Activated naive CD4-positive, alpha-beta T cell treated with anti-CD3 and anti-CD28 coated beads, Interleukin-2, amount 50 U/mL, for 72 hours (primary cell): ENCODE data around the gene XRCC2. TPM values are rescaled to one million over a fixed set of nuclear protein-coding genes. Genes with fewer than 3 reads are reported as not detected.
"Not testable (repeated sequence)": the region's sequence is repeated elsewhere in the genome, so short reads cannot be mapped to it uniquely, and the experiment has no call there.

Experiments used
- ATAC-seq, 2 donors: fragments of 150-1000 bp; cut with Tn5 transposase; 2 replicates each; pipeline ENCODE4 v1.10.0; 2021; ENCODE audit warnings: mild to moderate bottlenecking in 2 of 2, moderate library complexity in 2 of 2
- DNase-seq, 2 donors: peaks; one replicate each; pipeline ENCODE4 v3.0.0; 2021 to 2022; ENCODE audit warnings: low spot score in 2 of 2
- H3K27ac Mint-ChIP-seq, 2 donors: one replicate each; pipeline ENCODE4 v1.8.0; 2022; ENCODE audit warnings: mild to moderate bottlenecking in 2 of 2, mixed read lengths in 2 of 2
- H3K36me3 Mint-ChIP-seq, 2 donors: one replicate each; pipeline ENCODE4 v1.8.0; 2022; ENCODE audit warnings: mixed read lengths in 2 of 2
- H3K9me3 Mint-ChIP-seq, 2 donors: one replicate each; pipeline ENCODE4 v1.8.0; 2022; ENCODE audit warnings: mixed read lengths in 2 of 2
- total RNA-seq, 2 donors: library from RNA; stranded (reverse); gene quantifications; one replicate each; pipeline ENCODE4 v1.2.3, GENCODE V29; 2022

XRCC2 gene
- total RNA-seq, 2 donors from 2014 or later = 11.5 to 26.2 TPM

DNA sequence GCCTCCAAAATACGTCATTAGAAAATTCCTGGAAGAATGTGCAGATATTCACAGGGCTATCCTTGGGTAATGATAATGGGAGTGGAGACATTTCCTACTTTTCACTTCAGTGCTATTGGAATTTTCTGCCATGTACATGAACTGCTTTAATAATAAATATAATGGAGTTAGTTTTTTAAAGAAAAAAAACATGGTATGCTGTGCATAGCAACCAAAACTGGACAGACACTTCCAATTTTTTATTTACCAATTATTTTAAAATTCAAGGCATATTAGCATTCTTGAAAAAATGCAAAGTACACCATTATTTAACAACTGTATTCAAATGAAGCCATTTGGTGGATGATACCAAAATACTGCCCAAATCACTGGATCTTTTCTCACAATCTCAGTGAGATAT is 3.3 kb downstream of the XRCC2 start:
- ATAC-seq (no peak), DNase-seq (no peak)
- H3K27ac Mint-ChIP-seq = no peak overlapping the region
- H3K36me3 Mint-ChIP-seq = peaks cover 19 to 28% of the 10 kb centered on the region in 2 donors
- H3K9me3 Mint-ChIP-seq = no peaks in the 10 kb centered on the region

DNA sequence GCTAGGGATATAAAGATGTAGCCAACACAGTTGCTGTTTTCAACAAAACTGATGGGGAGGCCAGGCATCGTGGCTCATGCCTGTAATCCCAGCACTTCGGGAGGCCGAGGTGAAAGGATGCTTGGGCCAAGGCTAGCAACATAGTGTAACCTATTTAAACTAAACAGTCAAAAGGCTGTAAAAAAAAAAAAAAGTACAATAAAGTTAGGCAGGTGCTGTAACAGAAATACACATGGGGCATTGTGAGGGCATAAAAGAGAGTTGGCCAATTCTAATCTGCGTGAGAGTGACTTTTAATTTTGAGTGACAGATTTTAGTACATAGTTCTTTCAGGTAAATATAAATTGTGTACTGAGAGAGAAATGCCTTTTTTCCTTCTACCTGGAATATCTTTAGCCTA is 6.2 kb downstream of the XRCC2 start:
- Mint-ChIP-seq H3K27ac (no peak overlapping the region), H3K36me3 (peaks cover 6 to 19% of the 10 kb centered on the region in 2 donors)
- no peak for DNase-seq

DNA sequence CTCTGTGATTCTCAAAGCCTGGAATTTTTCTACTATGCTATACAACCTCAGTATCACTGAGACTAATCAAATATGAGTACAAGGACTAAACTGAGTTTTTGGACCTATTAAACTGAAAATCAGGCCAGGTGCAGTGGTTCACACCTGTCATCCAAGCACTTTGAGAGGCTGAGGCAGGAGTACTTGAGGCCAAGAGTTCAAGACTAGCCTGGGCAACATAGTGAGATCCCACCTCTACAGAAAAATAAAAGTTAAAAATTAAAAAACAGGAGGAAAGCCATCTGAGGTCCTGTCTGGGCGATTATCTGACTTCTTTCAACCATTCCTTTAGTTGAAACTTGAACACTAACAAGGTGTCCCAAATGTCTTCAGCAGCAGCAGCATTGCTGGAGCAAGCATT is 7.0 kb downstream of the XRCC2 start:
- no peak for DNase-seq
- Mint-ChIP-seq H3K27ac (no peak overlapping the region), H3K36me3 (peaks cover 8 to 24% of the 10 kb centered on the region in 2 donors), H3K9me3 (no peaks in the 10 kb centered on the region)
- no peak for ATAC-seq

More for the DNA sequence above, 6.2 kb downstream of the XRCC2 start:
- no peak for ATAC-seq
- H3K9me3 Mint-ChIP-seq = no peaks in the 10 kb centered on the region

DNA sequence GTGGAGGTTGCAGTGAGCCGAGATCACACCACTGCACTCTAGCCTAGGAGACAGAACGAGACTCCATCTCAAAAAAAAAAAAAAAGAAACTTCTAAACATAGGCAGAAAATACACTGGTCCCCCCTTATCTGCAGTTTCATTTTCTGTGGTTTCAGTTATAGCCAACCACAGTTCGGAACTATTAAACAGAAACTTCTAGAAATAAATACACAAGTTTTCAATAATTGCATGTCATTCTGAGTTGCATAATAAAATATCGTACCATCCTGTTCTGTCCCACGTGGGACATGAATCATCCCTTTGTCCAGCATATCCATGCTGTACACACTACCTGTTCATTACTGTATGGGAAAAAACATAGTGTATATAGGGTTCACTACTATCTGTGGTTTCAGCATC is 8.0 kb downstream of the XRCC2 start:
- no peak for ATAC-seq
- no peak for DNase-seq
- no peak overlapping the region for H3K27ac Mint-ChIP-seq

DNA sequence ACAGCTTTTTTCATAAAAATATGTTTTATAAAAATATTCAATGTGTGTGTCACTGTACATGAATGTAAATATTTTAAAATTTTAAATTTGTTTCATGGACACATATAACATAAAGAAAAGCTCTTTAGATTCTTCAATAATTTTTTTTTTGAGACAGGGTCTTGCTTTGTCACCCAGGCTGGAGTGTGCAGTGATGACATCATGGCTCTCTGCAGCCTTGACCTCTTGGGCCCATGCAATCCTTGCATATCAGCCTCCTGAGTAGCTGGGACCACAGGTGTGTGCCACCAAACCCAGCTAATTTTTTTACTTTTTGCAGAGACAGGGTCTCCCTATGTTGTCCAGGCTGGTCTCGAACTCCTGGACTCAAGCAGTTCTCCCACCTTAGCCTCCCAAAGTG is 9.9 kb downstream of the XRCC2 start:
- H3K27ac Mint-ChIP-seq = no peak overlapping the region
- H3K36me3 Mint-ChIP-seq = peaks cover 8 to 17% of the 10 kb centered on the region in 2 donors
- ATAC-seq (no peak), DNase-seq (no peak)
- no peaks in the 10 kb centered on the region for H3K9me3 Mint-ChIP-seq

More for the DNA sequence above, 8.0 kb downstream of the XRCC2 start:
- Mint-ChIP-seq H3K9me3 (no peaks in the 10 kb centered on the region), H3K36me3 (peaks cover 8 to 24% of the 10 kb centered on the region in 2 donors)

DNA sequence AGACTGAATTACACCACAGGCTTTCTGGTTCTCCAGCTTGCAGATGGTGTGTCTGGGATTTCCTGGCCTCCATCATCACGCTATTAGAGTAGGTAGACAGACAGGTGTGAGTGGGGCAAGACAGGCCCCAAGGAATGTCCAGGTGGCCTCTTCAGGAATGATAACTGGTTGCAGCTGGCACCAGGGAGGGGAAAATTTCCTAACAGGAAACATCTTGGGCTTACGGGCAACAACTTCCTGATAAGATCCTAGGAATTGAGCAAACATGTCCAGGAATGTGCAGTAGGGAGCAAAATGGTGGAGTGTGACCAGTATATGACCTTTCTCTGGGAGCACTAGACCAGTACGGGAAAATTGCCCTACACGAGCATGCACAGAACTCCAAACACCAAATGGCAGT is 11.3 kb downstream of the XRCC2 start:
- ATAC-seq (no peak), DNase-seq (no peak)
- H3K27ac Mint-ChIP-seq = no peak overlapping the region
- no peaks in the 10 kb centered on the region for H3K9me3 Mint-ChIP-seq
- peaks cover 14 to 24% of the 10 kb centered on the region in 2 donors for H3K36me3 Mint-ChIP-seq

DNA sequence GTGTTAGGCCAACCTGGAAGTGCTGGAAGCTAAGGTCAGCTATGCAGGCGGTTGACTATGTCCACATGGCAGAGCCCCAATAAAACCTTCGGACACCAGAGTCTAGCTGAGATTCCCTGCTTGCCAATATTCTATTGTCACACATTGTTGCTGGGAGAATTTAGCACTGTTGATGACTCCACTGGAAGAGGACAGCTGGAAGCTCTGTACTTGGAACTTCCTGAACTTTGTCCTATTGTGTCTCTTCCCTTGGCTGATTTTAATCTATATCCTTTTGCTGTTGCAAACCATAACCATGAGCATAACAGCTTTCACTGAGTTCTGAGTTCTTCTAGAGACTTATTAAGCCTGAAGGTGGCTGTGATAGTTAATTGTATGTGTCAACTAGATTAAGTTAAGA is 12.0 kb downstream of the XRCC2 start:
- no peak for DNase-seq
- Mint-ChIP-seq H3K36me3 (peaks cover 21 to 31% of the 10 kb centered on the region in 2 donors), H3K27ac (no peak overlapping the region), H3K9me3 (no peaks in the 10 kb centered on the region)
- ATAC-seq = no peak

DNA sequence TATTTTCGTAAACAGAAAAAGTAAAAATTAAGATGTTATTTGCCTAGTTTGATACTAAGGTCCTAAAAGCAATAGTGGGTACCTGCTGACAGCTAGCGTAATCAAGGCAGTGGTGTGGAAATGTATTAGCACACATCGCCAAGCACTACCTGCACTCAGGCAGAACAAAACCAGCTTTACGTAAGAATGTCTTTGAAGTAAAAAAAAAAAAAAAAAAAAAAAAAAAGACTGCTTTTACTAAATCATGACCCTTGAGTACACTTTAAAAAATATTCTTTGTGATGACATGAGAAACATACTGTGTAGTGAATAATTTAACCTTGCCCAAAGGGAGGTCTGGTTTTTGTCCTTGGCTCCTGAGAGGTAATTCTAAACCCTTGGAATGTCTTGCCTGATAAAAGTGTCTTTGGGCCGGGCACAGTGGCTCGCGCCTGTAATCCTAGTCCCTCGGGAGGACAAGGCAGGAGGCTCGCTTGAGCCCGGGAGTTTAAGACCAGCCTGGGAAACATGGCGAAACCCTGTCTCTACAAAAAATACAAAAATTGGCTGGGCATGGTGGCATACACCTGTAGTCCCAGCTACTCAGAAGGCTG is 12.7 kb downstream of the XRCC2 start:
- no peak for DNase-seq
- Mint-ChIP-seq H3K27ac (no peak overlapping the region), H3K36me3 (peaks cover 25 to 36% of the 10 kb centered on the region in 2 donors), H3K9me3 (no peaks in the 10 kb centered on the region)
- no peak for ATAC-seq

DNA sequence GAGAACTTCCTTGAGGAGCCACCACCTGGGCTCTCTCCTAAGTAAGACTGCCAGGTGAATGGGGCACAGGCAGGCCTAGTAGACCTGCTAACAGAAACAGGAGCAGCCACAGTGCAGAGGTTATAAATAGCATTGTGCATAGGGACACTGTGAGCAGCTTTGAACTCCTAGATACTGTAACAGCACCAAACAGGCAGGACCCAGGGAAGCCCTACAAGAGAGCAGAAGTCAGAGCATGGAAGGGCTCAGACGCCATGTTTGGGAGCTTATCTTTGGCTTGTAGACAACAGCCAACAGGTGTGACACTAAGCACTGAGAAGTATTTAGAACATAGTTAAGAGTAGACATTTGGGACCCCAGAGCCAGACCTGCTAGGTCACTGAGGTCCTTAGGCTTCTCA is 14.5 kb downstream of the XRCC2 start:
- ATAC-seq = no peak
- no peak for DNase-seq
- no peaks in the 10 kb centered on the region for H3K9me3 Mint-ChIP-seq
- peaks cover 22 to 36% of the 10 kb centered on the region in 2 donors for H3K36me3 Mint-ChIP-seq
- H3K27ac Mint-ChIP-seq = peak overlapping the region in 1 of 2 donors; percentile 70

DNA sequence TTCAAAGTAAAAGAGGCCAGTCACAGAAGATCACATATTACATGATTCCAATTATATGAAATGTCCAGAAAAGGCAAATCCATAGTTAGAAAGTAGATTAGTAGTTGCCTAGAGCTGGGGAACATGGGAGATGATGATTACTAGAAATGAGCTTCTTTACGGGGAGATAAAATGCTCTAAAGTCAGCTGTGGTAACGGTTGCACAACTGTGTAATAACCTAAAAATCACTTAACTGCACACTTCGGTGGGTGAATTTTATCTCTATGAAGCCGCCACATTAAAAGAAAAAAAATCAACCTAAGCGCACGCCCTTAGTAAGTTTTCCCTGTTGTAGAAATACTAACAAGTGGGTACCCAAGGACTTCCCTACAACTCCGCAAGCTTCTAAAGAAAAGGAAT is 15.9 kb downstream of the XRCC2 start:
- DNase-seq (no peak), ATAC-seq (no peak)
- Mint-ChIP-seq H3K36me3 (peaks cover 22 to 38% of the 10 kb centered on the region in 2 donors), H3K9me3 (no peaks in the 10 kb centered on the region), H3K27ac (no peak overlapping the region)

DNA sequence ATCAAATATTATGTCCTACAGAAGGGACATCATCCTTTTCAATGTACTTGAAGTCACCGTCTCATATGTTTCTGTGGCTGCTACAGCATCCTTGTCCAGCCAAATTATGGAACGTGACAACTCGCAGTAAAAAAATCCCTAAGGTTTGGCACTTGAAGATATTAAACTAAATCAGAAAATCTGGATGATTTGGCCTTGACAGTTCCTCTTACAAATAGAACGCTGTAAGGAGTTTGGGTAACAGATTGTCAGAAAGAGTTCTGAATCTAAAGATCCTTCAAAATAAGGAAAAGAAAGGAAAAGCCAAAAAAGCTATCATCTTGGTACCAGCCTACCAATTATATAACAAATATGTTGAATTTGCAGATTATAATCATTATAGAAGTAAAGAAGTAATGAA is 21.0 kb downstream of the XRCC2 start:
- H3K36me3 Mint-ChIP-seq = peaks cover 15 to 48% of the 10 kb centered on the region in 2 donors
- no peak overlapping the region for H3K27ac Mint-ChIP-seq
- no peak for ATAC-seq

DNA sequence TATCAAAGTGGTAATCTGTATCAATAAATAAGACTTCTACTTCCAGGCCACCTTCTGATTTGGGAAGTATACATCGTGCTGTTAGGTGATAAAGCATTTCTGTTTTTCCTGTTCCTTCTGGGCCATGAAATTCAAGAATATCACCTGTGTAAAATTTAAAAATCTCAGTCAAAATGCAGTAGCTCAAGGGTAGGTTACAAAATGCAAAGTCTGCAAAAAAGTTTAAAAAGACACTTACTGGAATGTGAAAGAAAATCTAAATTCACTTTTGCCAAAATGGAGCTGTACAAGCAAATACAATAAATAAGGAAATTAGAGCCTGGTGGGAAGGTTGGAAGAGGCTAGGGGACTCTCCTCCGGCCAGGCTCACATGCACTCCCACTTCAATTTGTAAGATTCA is 26.7 kb downstream of the XRCC2 start:
- Mint-ChIP-seq H3K27ac (no peak overlapping the region), H3K9me3 (peaks cover 0 to 6% of the 10 kb centered on the region in 2 donors), H3K36me3 (peaks cover 22 to 59% of the 10 kb centered on the region in 2 donors)
- no peak for DNase-seq
- no peak for ATAC-seq

More for the DNA sequence above, 21.0 kb downstream of the XRCC2 start:
- no peaks in the 10 kb centered on the region for H3K9me3 Mint-ChIP-seq
- DNase-seq = no peak

DNA sequence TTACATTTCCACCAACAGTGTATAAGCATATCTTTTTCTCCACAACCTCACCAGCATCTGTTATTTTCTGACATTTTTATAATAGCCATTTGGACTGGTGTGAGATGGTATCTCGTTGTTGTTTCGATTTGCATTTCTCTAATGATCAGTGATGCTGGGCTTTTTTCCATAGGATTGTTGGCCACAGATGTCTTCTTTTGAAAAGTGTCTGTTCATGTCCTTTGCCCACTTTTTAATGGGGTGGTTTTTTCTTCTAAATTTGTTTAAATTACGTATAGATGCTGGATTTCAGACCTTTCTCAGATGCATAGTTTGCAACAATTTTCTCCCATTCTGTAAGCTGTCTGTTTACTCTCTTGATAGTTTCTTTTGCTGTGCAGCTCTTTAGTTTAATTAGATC is 28.9 kb downstream of the XRCC2 start:
- Mint-ChIP-seq H3K27ac (no peak overlapping the region), H3K9me3 (peaks cover 0 to 6% of the 10 kb centered on the region in 2 donors), H3K36me3 (peaks cover 22 to 45% of the 10 kb centered on the region in 2 donors)
- DNase-seq (no peak), ATAC-seq (no peak)

DNA sequence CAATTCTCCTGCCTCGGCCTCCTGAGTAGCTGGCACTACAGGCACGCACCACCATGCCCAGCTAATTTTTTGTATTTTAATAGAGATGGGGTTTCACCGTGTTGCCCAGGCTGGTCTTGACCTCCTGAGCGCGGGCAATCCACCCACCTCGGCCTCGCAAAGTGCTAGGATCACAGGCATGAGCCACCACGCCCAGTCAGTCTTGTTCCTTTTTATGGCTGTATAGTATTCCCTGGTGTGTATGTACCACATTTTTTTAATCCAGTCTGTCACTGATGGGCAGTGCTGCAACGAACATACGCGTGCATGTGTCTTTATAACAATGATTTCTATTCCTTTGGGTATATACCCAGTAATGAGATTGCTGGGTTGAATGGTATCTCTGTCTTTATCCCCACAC is 29.4 kb downstream of the XRCC2 start:
- not testable (repeated sequence) for H3K9me3 Mint-ChIP-seq, H3K27ac Mint-ChIP-seq, ATAC-seq, DNase-seq
- peaks cover 22 to 43% of the 10 kb centered on the region in 2 donors for H3K36me3 Mint-ChIP-seq

DNA sequence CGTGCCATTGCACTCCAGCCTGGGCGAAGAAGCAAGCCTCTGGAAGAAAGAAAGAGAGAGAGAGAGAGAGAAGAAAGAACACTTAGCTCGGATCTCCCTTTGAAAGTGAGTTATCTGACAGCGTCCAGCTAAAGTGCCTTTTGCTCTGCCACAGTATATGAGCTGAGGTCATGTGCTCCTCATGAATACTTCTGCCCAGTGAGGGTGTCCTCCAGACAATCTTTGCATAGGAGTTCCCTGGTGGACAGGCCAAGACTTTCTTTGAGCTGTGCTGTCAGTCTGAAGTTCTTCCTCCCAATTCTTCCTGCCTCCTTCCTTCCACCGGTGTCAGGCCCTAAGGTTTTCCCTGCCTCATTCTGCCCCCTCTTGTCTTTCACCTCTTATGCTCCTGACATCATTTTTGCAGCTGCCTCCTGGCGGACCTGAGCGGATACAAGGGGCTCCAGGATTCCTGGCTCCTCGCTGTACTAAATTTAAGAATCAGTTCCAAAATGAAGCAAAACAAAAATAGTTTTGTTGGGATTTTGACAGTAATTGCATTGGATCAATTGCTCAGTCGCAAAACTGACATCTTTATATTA is 31.9 kb downstream of the XRCC2 start:
- H3K27ac Mint-ChIP-seq = no peak overlapping the region
- H3K9me3 Mint-ChIP-seq = peaks cover 0 to 6% of the 10 kb centered on the region in 2 donors
- no peak for ATAC-seq
- no peak for DNase-seq
- H3K36me3 Mint-ChIP-seq = peaks cover 20 to 30% of the 10 kb centered on the region in 2 donors

DNA sequence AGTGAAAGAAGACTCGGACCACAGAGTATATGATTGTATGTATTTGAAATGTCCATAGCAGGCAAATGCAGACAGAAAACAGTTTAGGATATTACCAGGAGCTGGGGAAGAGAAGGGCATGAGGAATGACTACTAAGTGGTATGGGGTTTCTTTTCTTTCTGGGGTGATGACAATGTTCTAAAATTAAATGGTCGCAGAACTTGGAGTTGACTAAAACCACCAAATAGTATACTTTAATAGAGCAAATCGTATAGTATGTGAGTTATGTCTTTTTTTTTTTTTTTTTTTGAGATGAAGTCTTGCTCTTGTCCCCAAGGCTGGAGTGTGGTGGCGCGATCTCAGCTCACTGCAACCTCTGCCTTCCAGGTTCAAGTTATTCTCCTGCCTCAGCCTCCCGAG is 34.6 kb downstream of the XRCC2 start:
- H3K27ac Mint-ChIP-seq = no peak overlapping the region
- ATAC-seq (no peak), DNase-seq (no peak)
- H3K36me3 Mint-ChIP-seq = peaks cover 4 to 8% of the 10 kb centered on the region in 2 donors
- H3K9me3 Mint-ChIP-seq = no peaks in the 10 kb centered on the region

DNA sequence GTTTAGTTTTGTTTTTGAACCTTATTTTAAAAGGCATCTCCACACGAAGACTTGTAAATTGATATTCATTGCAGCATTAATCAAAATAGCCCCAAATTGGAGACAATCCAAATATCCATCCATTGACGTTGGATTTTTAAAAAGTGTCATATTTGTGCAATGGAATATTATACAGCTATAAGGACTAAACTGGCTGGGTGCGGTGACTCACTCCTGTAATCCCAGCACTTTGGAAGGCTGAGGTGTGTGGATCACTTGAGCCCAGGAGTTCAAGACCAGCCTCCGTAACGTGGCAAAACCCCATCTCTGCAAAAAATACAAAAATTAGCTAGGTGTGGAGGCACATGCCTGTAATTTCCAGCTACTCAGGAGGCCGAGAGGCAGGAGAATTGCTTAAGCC is 35.1 kb downstream of the XRCC2 start:
- peaks cover 4 to 7% of the 10 kb centered on the region in 2 donors for H3K36me3 Mint-ChIP-seq
- H3K27ac Mint-ChIP-seq = no peak overlapping the region
- DNase-seq = no peak
- H3K9me3 Mint-ChIP-seq = no peaks in the 10 kb centered on the region
- no peak for ATAC-seq

DNA sequence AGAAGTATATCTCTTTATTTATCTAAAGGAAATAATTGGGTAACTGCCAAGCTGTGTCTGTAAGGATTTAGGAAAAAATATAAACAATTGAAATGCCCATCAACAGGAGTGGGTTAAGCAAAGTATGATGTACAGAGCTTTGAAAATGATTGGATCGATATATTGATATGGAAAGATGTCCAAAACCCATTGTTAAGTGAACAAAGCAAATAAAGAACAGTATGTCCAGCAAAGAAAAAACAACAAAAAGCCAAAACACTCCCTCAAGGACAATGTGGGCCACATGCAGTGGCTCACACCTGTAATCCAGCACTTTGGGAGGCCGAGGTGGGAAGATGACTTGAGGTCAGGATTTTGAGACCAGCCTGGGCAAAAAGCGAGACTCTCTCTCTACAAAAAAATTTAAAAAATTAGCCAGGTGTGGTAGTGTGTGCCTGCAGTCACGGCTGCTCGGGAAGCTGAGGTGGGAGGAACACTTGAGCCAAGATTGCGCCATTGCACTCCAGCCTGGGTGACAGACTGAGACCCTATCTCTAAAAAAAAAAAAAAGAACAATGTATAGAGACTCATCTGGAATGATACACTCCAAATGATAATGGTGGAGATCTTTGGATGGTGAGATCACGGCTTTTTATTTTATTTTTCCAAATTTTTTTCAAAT is 37.9 kb downstream of the XRCC2 start:
- DNase-seq (no peak), ATAC-seq (no peak)
- no peaks in the 10 kb centered on the region for H3K9me3 Mint-ChIP-seq
- no peaks in the 10 kb centered on the region for H3K36me3 Mint-ChIP-seq
- no peak overlapping the region for H3K27ac Mint-ChIP-seq
